Measurements from ENCODE around the gene TAF9.
"Not testable (repeated sequence)": the region's sequence is repeated elsewhere in the genome, so short reads cannot be mapped to it uniquely, and the experiment has no call there.

TAF9 gene

DNA sequence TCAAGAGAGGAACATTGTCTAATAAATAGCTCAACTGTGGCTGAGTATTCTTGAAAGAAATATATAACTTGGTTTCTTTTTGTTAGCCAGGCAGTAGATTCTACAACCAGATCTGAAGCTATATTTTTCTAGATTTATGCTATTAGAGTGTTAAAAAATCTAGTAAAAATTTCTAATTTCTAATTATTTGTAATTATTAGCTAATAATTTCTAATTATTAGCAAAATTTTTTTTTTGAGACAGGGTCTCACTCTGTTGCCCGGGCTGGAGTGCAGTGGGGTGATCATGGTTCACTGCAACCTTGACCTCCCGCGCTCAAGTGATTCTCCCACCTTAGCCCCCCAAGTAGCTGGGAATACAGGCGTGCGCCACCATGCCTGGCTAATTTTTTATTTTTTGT lies 3.1 kb upstream of the TAF9 start:
- no peak overlapping the region for H3K27ac ChIP-seq (ENCODE audit: low read depth, low read length)
- peaks cover 0 to 27% (median 25%) of the 10 kb centered on the region in 5 donors for H3K4me1 ChIP-seq (ENCODE audit: control insufficient read depth in 5 of 5, insufficient read depth in 5 of 5, low read length in 5 of 5)
- no peak overlapping the region for H3K4me3 ChIP-seq (ENCODE audit: low read depth in 1 of 5, low read length in 5 of 5)
- peak overlapping the region in 1 of 5 donors; percentile 39 for H3K9ac ChIP-seq (ENCODE audit: low read length in 5 of 5)
- no peaks in the 10 kb centered on the region for H3K9me3 ChIP-seq (ENCODE audit: control insufficient read depth in 5 of 5, low read length in 5 of 5)
- H3K36me3 ChIP-seq (ENCODE audit: control insufficient read depth in 5 of 5, insufficient read depth in 5 of 5, low read length in 5 of 5), result peaks cover 18 to 25% (median 20%) of the 10 kb centered on the region in 5 donors
- no peaks in the 10 kb centered on the region for H3K27me3 ChIP-seq (ENCODE audit: control insufficient read depth in 5 of 5, insufficient read depth in 4 of 5, low read length in 5 of 5)

DNA sequence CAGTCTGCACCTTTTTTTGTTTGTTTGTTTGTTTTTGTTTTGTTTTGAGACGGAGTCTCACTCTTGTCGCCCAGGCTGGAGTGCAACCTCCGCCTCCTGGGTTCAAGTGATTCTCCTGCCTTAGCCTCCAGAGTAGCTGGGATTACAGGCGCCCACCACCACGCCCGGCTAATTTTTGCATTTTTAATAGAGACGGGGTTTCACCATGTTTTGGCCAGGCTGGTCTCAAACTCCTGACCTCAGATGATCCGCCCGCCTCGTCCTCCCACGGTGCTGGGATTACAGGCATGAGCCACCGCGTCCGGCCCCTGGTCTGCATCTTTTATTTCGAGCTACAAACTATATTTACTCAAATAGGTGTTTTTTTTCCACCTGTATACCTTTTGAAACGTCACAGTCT lies 1.0 kb upstream of the TAF9 start:
- Histone ChIP-seq H3K27ac (ENCODE audit: low read depth, low read length) (peak overlapping the region; percentile 99), H3K36me3 (ENCODE audit: control insufficient read depth in 5 of 5, insufficient read depth in 5 of 5, low read length in 5 of 5) (peaks cover 9 to 26% (median 18%) of the 10 kb centered on the region in 5 donors), H3K4me1 (ENCODE audit: control insufficient read depth in 5 of 5, insufficient read depth in 5 of 5, low read length in 5 of 5) (peaks cover 0 to 27% (median 25%) of the 10 kb centered on the region in 5 donors), H3K9ac (ENCODE audit: low read length in 5 of 5) (peak overlapping the region in 4 of 5 donors; percentile 88 to 99 (median 93)), H3K4me3 (ENCODE audit: low read depth in 1 of 5, low read length in 5 of 5) (peak overlapping the region; percentile 90 to 98 (median 91))
- H3K27me3 ChIP-seq (ENCODE audit: control insufficient read depth in 5 of 5, insufficient read depth in 4 of 5, low read length in 5 of 5); H3K9me3 ChIP-seq (ENCODE audit: control insufficient read depth in 5 of 5, low read length in 5 of 5): not testable (repeated sequence)

DNA sequence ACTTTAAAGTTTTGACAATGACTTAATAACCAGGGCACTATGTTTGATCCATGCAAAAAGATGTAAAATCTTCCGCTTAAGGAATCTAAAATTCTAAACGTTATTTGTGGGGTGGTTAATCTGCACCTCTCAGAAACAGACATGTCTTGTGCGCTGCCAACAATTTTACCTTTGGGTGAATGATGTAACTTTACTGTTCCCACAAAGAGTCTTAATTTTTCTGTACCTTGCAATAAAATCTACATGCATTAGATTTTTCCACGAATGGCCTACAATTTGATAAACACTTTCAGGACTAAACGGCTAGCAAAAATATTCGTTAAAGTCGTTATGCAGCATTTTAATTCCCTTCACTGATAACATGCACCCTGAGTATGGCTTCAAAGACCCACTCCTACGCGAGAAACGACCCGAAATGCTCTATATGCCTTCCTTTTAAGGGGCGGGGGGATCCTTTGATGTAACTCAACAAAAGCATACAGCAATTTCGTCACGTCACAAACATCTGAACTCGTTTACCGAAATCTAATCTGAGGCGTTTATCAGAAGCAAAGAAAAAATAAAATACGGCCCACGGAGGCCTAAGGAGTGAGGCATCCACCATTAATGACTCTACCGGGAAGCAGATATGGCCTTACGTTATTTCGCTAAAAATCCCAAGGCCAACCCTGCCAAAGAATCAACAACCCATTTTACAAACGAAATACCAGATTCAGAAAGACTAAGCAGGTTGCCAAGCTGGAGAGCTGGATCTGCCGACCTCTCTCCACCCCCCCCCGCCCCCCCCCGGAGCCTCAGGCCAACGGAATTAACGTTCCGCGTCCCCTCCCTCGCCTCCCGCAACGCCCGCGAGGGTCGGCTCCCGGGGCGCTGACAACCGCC lies 621 bp downstream of the TAF9 start:
- Histone ChIP-seq H3K27ac (ENCODE audit: low read depth, low read length) (peak overlapping the region; percentile 99), H3K27me3 (ENCODE audit: control insufficient read depth in 5 of 5, insufficient read depth in 4 of 5, low read length in 5 of 5) (no peaks in the 10 kb centered on the region), H3K9me3 (ENCODE audit: control insufficient read depth in 5 of 5, low read length in 5 of 5) (no peaks in the 10 kb centered on the region), H3K36me3 (ENCODE audit: control insufficient read depth in 5 of 5, insufficient read depth in 5 of 5, low read length in 5 of 5) (peaks cover 12 to 28% (median 20%) of the 10 kb centered on the region in 5 donors), H3K4me3 (ENCODE audit: low read depth in 1 of 5, low read length in 5 of 5) (peak overlapping the region; percentile 90 to 98 (median 93)), H3K9ac (ENCODE audit: low read length in 5 of 5) (peak overlapping the region; percentile 88 to 99 (median 91)), H3K4me1 (ENCODE audit: control insufficient read depth in 5 of 5, insufficient read depth in 5 of 5, low read length in 5 of 5) (peaks cover 0 to 27% (median 25%) of the 10 kb centered on the region in 5 donors)

DNA sequence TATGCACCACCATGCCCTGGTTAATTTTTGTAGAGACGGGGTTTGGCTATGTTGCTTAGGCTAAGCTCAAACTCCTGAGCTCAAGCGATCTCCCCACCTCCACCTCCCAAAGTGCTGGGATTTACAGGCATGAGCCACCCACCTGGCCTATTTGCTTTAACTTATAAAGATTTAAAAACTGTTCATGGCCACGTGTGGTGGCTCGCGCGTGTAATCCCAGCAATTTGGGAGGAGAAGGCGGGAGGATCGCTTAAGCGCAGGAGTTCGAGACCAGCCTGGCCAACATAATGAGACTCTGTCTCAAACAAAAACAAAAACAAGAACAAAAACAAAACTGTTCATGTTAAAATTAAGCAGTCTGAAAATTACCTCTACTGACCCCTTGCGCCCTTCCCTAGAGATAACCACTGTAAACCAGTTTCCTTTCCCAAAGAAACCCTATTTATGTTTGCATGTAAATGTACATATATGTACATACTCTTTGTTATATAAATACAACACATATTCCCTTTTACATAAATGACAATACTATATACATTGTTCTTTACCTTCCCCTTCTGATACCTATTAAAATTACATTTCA lies 1.5 kb downstream of the TAF9 start:
- H3K9me3 ChIP-seq (ENCODE audit: control insufficient read depth in 5 of 5, low read length in 5 of 5), result no peaks in the 10 kb centered on the region
- H3K9ac ChIP-seq (ENCODE audit: low read length in 5 of 5), result peak overlapping the region in 4 of 5 donors; percentile 20 to 99 (median 92)
- H3K36me3 ChIP-seq (ENCODE audit: control insufficient read depth in 5 of 5, insufficient read depth in 5 of 5, low read length in 5 of 5), result peaks cover 12 to 34% (median 22%) of the 10 kb centered on the region in 5 donors
- no peaks in the 10 kb centered on the region for H3K27me3 ChIP-seq (ENCODE audit: control insufficient read depth in 5 of 5, insufficient read depth in 4 of 5, low read length in 5 of 5)
- H3K27ac ChIP-seq (ENCODE audit: low read depth, low read length), result peak overlapping the region; percentile 99
- peak overlapping the region in 4 of 5 donors; percentile 90 to 98 (median 94) for H3K4me3 ChIP-seq (ENCODE audit: low read depth in 1 of 5, low read length in 5 of 5)
- peaks cover 0 to 27% (median 25%) of the 10 kb centered on the region in 5 donors for H3K4me1 ChIP-seq (ENCODE audit: control insufficient read depth in 5 of 5, insufficient read depth in 5 of 5, low read length in 5 of 5)

GRCh38 chr5:69364850-69365249 lies 4.5 kb downstream of the TAF9 start:
- H3K27ac ChIP-seq (ENCODE audit: low read depth, low read length), result peak overlapping the region; percentile 14
- peaks cover 15 to 43% (median 27%) of the 10 kb centered on the region in 5 donors for H3K36me3 ChIP-seq (ENCODE audit: control insufficient read depth in 5 of 5, insufficient read depth in 5 of 5, low read length in 5 of 5)
- H3K4me3 ChIP-seq (ENCODE audit: low read depth in 1 of 5, low read length in 5 of 5), result no peak overlapping the region
- H3K27me3 ChIP-seq (ENCODE audit: control insufficient read depth in 5 of 5, insufficient read depth in 4 of 5, low read length in 5 of 5), result no peaks in the 10 kb centered on the region
- H3K9me3 ChIP-seq (ENCODE audit: control insufficient read depth in 5 of 5, low read length in 5 of 5), result no peaks in the 10 kb centered on the region
- peaks cover 0 to 15% (median 13%) of the 10 kb centered on the region in 5 donors for H3K4me1 ChIP-seq (ENCODE audit: control insufficient read depth in 5 of 5, insufficient read depth in 5 of 5, low read length in 5 of 5)
- no peak overlapping the region for H3K9ac ChIP-seq (ENCODE audit: low read length in 5 of 5)

- Histone ChIP-seq H3K27me3 (ENCODE audit: control insufficient read depth in 5 of 5, insufficient read depth in 4 of 5, low read length in 5 of 5) (no peaks in the 10 kb centered on the region), H3K9ac (ENCODE audit: low read length in 5 of 5) (no peak overlapping the region), H3K9me3 (ENCODE audit: control insufficient read depth in 5 of 5, low read length in 5 of 5) (no peaks in the 10 kb centered on the region), H3K4me3 (ENCODE audit: low read depth in 1 of 5, low read length in 5 of 5) (no peak overlapping the region), H3K4me1 (ENCODE audit: control insufficient read depth in 5 of 5, insufficient read depth in 5 of 5, low read length in 5 of 5) (peaks cover 0 to 15% (median 13%) of the 10 kb centered on the region in 5 donors), H3K36me3 (ENCODE audit: control insufficient read depth in 5 of 5, insufficient read depth in 5 of 5, low read length in 5 of 5) (peaks cover 15 to 43% (median 27%) of the 10 kb centered on the region in 5 donors), H3K27ac (ENCODE audit: low read depth, low read length) (no peak overlapping the region)
Measured at GRCh38 chr5:69364414-69364813, 4.9 kb downstream of the TAF9 start.

GRCh38 chr5:69360442-69360841 lies 8.9 kb downstream of the TAF9 start:
- no peak overlapping the region for H3K27ac ChIP-seq (ENCODE audit: low read depth, low read length)
- H3K4me1 ChIP-seq (ENCODE audit: control insufficient read depth in 5 of 5, insufficient read depth in 5 of 5, low read length in 5 of 5), result no peaks in the 10 kb centered on the region
- no peak overlapping the region for H3K9ac ChIP-seq (ENCODE audit: low read length in 5 of 5)
- no peaks in the 10 kb centered on the region for H3K9me3 ChIP-seq (ENCODE audit: control insufficient read depth in 5 of 5, low read length in 5 of 5)
- peaks cover 11 to 37% (median 16%) of the 10 kb centered on the region in 5 donors for H3K36me3 ChIP-seq (ENCODE audit: control insufficient read depth in 5 of 5, insufficient read depth in 5 of 5, low read length in 5 of 5)
- no peaks in the 10 kb centered on the region for H3K27me3 ChIP-seq (ENCODE audit: control insufficient read depth in 5 of 5, insufficient read depth in 4 of 5, low read length in 5 of 5)
- no peak overlapping the region for H3K4me3 ChIP-seq (ENCODE audit: low read depth in 1 of 5, low read length in 5 of 5)

- H3K4me3 ChIP-seq (ENCODE audit: low read depth in 1 of 5, low read length in 5 of 5), result no peak overlapping the region
- H3K4me1 ChIP-seq (ENCODE audit: control insufficient read depth in 5 of 5, insufficient read depth in 5 of 5, low read length in 5 of 5), result no peaks in the 10 kb centered on the region
- no peak overlapping the region for H3K27ac ChIP-seq (ENCODE audit: low read depth, low read length)
- no peak overlapping the region for H3K9ac ChIP-seq (ENCODE audit: low read length in 5 of 5)
- no peaks in the 10 kb centered on the region for H3K27me3 ChIP-seq (ENCODE audit: control insufficient read depth in 5 of 5, insufficient read depth in 4 of 5, low read length in 5 of 5)
- H3K9me3 ChIP-seq (ENCODE audit: control insufficient read depth in 5 of 5, low read length in 5 of 5), result no peaks in the 10 kb centered on the region
- H3K36me3 ChIP-seq (ENCODE audit: control insufficient read depth in 5 of 5, insufficient read depth in 5 of 5, low read length in 5 of 5), result peaks cover 4 to 37% (median 14%) of the 10 kb centered on the region in 5 donors
Measured at GRCh38 chr5:69359699-69360098, 9.6 kb downstream of the TAF9 start.

DNA sequence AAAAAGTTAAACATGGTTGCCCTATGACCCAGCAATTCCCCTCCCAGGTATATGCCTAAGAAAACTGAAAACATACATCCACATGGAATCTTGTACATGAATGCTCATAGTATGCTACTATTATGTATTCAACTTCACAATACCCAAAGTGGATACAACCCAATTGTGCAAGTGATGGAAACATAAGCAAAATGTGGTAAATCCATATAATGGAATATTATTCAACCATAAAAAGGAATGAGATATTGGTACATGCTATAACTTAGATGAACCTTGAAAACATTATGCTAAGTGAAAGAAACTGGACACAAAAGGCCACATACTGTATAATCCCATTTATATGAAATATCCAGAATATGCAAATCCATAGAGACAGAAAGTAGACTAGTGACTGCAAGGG lies 18.7 kb downstream of the TAF9 start:
- H3K9ac ChIP-seq (ENCODE audit: low read length in 5 of 5), result no peak overlapping the region
- H3K27me3 ChIP-seq (ENCODE audit: control insufficient read depth in 5 of 5, insufficient read depth in 4 of 5, low read length in 5 of 5), result no peaks in the 10 kb centered on the region
- no peak overlapping the region for H3K4me3 ChIP-seq (ENCODE audit: low read depth in 1 of 5, low read length in 5 of 5)
- H3K9me3 ChIP-seq (ENCODE audit: control insufficient read depth in 5 of 5, low read length in 5 of 5), result no peaks in the 10 kb centered on the region
- peaks cover 27 to 55% (median 39%) of the 10 kb centered on the region in 5 donors for H3K36me3 ChIP-seq (ENCODE audit: control insufficient read depth in 5 of 5, insufficient read depth in 5 of 5, low read length in 5 of 5)
- H3K4me1 ChIP-seq (ENCODE audit: control insufficient read depth in 5 of 5, insufficient read depth in 5 of 5, low read length in 5 of 5), result no peaks in the 10 kb centered on the region
- no peak overlapping the region for H3K27ac ChIP-seq (ENCODE audit: low read depth, low read length)

DNA sequence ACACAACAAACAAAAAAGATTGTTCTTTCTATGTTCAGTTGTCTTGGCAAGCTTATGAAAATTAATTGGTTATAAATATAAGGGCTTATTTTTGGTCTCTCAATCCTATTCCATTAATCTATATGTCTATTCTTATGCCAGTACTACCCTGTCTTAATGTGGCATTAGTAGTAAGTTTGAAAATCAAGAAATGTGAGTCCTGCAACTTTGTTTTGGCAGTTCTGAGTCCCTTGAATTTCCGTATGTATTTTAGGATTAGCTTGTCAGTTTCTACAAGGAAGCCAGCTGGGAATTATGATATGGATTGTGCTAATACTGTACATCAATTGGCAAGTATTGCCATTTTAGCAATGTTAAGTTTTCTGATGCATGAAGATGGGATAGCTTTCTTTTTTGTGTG lies 26.2 kb downstream of the TAF9 start:
- Histone ChIP-seq H3K9ac (ENCODE audit: low read length in 5 of 5) (no peak overlapping the region), H3K27ac (ENCODE audit: low read depth, low read length) (no peak overlapping the region), H3K36me3 (ENCODE audit: control insufficient read depth in 5 of 5, insufficient read depth in 5 of 5, low read length in 5 of 5) (no peaks in the 10 kb centered on the region), H3K27me3 (ENCODE audit: control insufficient read depth in 5 of 5, insufficient read depth in 4 of 5, low read length in 5 of 5) (no peaks in the 10 kb centered on the region), H3K4me3 (ENCODE audit: low read depth in 1 of 5, low read length in 5 of 5) (no peak overlapping the region), H3K9me3 (ENCODE audit: control insufficient read depth in 5 of 5, low read length in 5 of 5) (no peaks in the 10 kb centered on the region), H3K4me1 (ENCODE audit: control insufficient read depth in 5 of 5, insufficient read depth in 5 of 5, low read length in 5 of 5) (no peaks in the 10 kb centered on the region)
